K562 (cell line): ENCODE results near the gene ATP13A4. TPM values are rescaled to one million over a fixed set of nuclear protein-coding genes. Genes with fewer than 3 reads are reported as not detected.

ENCODE experiments used
- DMBX1 ChIP-seq: fragments of 250-450 bp; sonication (Bioruptor Pico); IDR thresholded peaks from 2 replicates; pipeline ENCODE4 v1.8.0; 2022; ENCODE audit warnings: inconsistent platforms, mild to moderate bottlenecking, moderate library complexity, borderline replicate concordance
- FOXA3 ChIP-seq, 2 experiments: fragments of 450-650 bp in 1 of 2; sonication (generic) in 1 of 2; formaldehyde crosslinking; IDR thresholded peaks in 1 of 2; conservative IDR thresholded peaks in 1 of 2; 2 replicates each; pipeline versions ENCODE4 v1.4.0 to v1.8.0; 2020 to 2022; ENCODE audit warnings: mild to moderate bottlenecking in 2 of 2, missing genetic modification reagents in 1 of 2
- FOXK1 ChIP-seq: sonication (generic); formaldehyde crosslinking; IDR thresholded peaks from 2 replicates; pipeline ENCODE4 v1.8.0; 2022; ENCODE audit warnings: missing genetic modification reagents, mild to moderate bottlenecking, borderline replicate concordance
- HIVEP1 ChIP-seq: fragments of 250-450 bp; sonication (Bioruptor Pico); IDR thresholded peaks from 2 replicates; pipeline ENCODE4 v1.4.0; 2020; ENCODE audit warnings: mild to moderate bottlenecking
- NR2C2 ChIP-seq, 2 experiments: fragments of 200-800 bp in 1 of 2; sonication (Bioruptor generic) in 1 of 2; sonication (generic) in 1 of 2; formaldehyde crosslinking in 1 of 2; IDR thresholded peaks; 2 replicates each; pipeline versions ENCODE4 v1.6.1 to v1.8.0; 2016 to 2022; ENCODE audit warnings: mild to moderate bottlenecking in 1 of 2, missing compliant biosample characterization in 1 of 2, missing genetic modification characterization in 1 of 2, missing genetic modification reagents in 1 of 2
- PTBP1 ChIP-seq: fragments of 200-400 bp; formaldehyde crosslinking; IDR thresholded peaks from 2 replicates; pipeline ENCODE4 v1.6.1; 2017; ENCODE audit warnings: low read depth, low read length
- SMC3 ChIP-seq: conservative IDR thresholded peaks from 2 replicates; pipeline ENCODE4 v1.6.1; 2011; ENCODE audit warnings: low read depth, low read length, improper control_type of control experiment; ENCODE audit not compliant: insufficient read depth
- SPI1 ChIP-seq: IDR thresholded peaks from 2 replicates; pipeline ENCODE4 v1.6.1; 2011; ENCODE audit warnings: low read depth, low read length, control low read depth, borderline replicate concordance
- SRSF9 ChIP-seq: fragments of 200-400 bp; formaldehyde crosslinking; IDR thresholded peaks from 2 replicates; pipeline ENCODE4 v1.6.1; 2017; ENCODE audit warnings: low read depth, low read length, borderline replicate concordance
- ZNF133 ChIP-seq: fragments of 250-450 bp; sonication (Bioruptor Pico); IDR thresholded peaks from 2 replicates; pipeline ENCODE4 v1.4.0; 2020; ENCODE audit warnings: mild to moderate bottlenecking
- ZNF23 ChIP-seq: fragments of 250-450 bp; sonication (Bioruptor Pico); IDR thresholded peaks from 2 replicates; pipeline ENCODE4 v1.4.0; 2020; ENCODE audit warnings: mild to moderate bottlenecking
- ZSCAN32 ChIP-seq: fragments of 450-650 bp; formaldehyde crosslinking; IDR thresholded peaks from 2 replicates; pipeline ENCODE4 v1.4.0; 2020; ENCODE audit warnings: mild to moderate bottlenecking, moderate library complexity
- polyA plus RNA-seq, 8 experiments: library from polyadenylated mRNA; depleted of rRNA in 4 of 8; stranded (reverse) in 5 of 8; unstranded in 3 of 8; fragments of >200 nt; fragmentation: Nextera tagmentation in 2 of 8; fragmentation: Illumina TruSeq in 1 of 8; extraction: Ambion mirVana in 2 of 8; extraction: Trizol in 1 of 8; gene quantifications; 2 replicates each; pipeline versions ENCODE4 v1.2.1 to v1.2.3, GENCODE V29; 2011 to 2014; ENCODE audit warnings: inconsistent platforms in 1 of 8, missing spikeins in 1 of 8
- total RNA-seq, 7 experiments: library from RNA; depleted of rRNA in 6 of 7; stranded (reverse); fragments of >200 nt in 6 of 7; fragmentation: Illumina TruSeq in 2 of 7; extraction: Trizol in 2 of 7; gene quantifications; 2 replicates each; pipeline versions ENCODE4 v1.2.1 to v1.2.3, GENCODE V29; 2011 to 2021; ENCODE audit warnings: low replicate concordance in 1 of 7
- TF ChIP-seq, protein P1 (sequence below): fragments of 200-800 bp; sonication (Bioruptor generic); IDR thresholded peaks from 2 replicates; pipeline ENCODE4 v1.6.1; 2017; ENCODE audit warnings: missing genetic modification characterization, missing compliant biosample characterization
- TF ChIP-seq, protein P2 (sequence below), 3 experiments: fragments of 200-800 bp in 1 of 3; fragments of 250-450 bp in 1 of 3; fragments of 450-650 bp in 1 of 3; sonication (Bioruptor Pico) in 1 of 3; sonication (Bioruptor generic) in 1 of 3; formaldehyde crosslinking in 1 of 3; IDR thresholded peaks; 2 replicates each; pipeline versions ENCODE4 v1.6.1 to v1.8.0; 2016 to 2022; ENCODE audit warnings: mild to moderate bottlenecking in 2 of 3, missing genetic modification characterization in 2 of 3, missing compliant biosample characterization in 1 of 3, moderate library complexity in 1 of 3
- TF ChIP-seq, protein P3 (sequence below): fragments of 450-650 bp; IDR thresholded peaks from 2 replicates; pipeline ENCODE4 v1.6.1; 2018; ENCODE audit warnings: mild to moderate bottlenecking, low read depth; ENCODE audit not compliant: partially characterized antibody
- TF ChIP-seq, protein P4 (sequence below): fragments of 250-450 bp; sonication (Bioruptor Pico); IDR thresholded peaks from 2 replicates; pipeline ENCODE4 v1.9.0; 2021; ENCODE audit warnings: mild to moderate bottlenecking, inconsistent platforms

The ATP13A4 gene
- total and polyA plus RNA-seq, 9 of the 15 experiments (the other 6 are each of a cell fraction or from before 2014, with no cell fraction given): 0.03 to 0.14 (median 0.07) TPM; not detected in 6

DNA sequence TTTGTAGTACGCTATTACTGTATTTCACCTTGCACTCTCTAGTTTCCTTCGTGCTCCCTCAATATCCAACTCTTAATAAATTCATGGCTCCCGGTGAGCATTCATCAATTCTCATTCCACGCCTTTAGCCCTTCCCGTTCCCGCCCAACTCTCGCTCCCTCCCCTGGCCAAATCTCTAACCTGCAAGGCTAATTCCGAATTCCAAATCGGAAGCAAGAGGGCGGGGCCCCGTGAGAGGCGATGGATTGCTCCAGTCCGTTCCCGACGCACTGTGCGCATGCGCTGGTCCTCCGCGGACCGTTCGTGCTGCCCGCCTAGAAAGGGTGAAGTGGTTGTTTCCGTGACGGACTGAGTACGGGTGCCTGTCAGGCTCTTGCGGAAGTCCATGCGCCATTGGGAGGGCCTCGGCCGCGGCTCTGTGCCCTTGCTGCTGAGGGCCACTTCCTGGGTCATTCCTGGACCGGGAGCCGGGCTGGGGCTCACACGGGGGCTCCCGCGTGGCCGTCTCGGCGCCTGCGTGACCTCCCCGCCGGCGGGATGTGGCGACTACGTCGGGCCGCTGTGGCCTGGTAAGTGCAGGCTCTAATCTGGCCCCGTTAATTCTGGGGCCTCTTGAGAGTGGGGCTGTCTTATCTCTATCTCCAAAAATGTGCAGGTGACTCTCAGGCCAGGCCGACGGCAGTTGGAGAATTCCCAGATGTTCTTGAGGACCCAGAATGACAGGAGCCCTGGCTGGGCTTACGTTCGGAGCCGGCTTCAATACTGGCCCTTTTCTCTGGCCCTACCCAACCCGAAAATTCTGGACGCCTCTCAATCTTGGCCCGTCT, 38.4 kb upstream of the ATP13A4 start, which contains the start of gene OPA1 (continued):
- TF ChIP-seq NR2C2 (CRISPR knock-in tag; IDR thresholded peaks at IDR 0.05) (no peak; the same call in 1 of the 2 replicates), NR2C2 (tag; IDR thresholded peaks at IDR 0.05) (peak; percentile 97), SRSF9 (no peak), FOXK1 (CRISPR knock-in tag) (no peak), PTBP1 (no peak), ZNF23 (CRISPR knock-in tag) (no peak), HIVEP1 (CRISPR knock-in tag) (no peak), FOXA3 (CRISPR knock-in tag; conservative IDR thresholded peaks at IDR 0.05 in 1 of 2, IDR thresholded peaks at IDR 0.05 in 1 of 2) (peak in 1 of 2 experiments; percentile 3; a peak in 1 of 4 replicates), DMBX1 (CRISPR knock-in tag) (0 out of 2 replicates have a peak, but pooled peaks have one; percentile 19), SMC3 (no peak), ZNF133 (CRISPR knock-in tag) (no peak), SPI1 (peak; percentile 55), ZSCAN32 (CRISPR knock-in tag) (no peak)
- TF ChIP-seq, protein P1, sequence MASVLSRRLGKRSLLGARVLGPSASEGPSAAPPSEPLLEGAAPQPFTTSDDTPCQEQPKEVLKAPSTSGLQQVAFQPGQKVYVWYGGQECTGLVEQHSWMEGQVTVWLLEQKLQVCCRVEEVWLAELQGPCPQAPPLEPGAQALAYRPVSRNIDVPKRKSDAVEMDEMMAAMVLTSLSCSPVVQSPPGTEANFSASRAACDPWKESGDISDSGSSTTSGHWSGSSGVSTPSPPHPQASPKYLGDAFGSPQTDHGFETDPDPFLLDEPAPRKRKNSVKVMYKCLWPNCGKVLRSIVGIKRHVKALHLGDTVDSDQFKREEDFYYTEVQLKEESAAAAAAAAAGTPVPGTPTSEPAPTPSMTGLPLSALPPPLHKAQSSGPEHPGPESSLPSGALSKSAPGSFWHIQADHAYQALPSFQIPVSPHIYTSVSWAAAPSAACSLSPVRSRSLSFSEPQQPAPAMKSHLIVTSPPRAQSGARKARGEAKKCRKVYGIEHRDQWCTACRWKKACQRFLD: peak; percentile 36
- TF ChIP-seq, protein P2, sequence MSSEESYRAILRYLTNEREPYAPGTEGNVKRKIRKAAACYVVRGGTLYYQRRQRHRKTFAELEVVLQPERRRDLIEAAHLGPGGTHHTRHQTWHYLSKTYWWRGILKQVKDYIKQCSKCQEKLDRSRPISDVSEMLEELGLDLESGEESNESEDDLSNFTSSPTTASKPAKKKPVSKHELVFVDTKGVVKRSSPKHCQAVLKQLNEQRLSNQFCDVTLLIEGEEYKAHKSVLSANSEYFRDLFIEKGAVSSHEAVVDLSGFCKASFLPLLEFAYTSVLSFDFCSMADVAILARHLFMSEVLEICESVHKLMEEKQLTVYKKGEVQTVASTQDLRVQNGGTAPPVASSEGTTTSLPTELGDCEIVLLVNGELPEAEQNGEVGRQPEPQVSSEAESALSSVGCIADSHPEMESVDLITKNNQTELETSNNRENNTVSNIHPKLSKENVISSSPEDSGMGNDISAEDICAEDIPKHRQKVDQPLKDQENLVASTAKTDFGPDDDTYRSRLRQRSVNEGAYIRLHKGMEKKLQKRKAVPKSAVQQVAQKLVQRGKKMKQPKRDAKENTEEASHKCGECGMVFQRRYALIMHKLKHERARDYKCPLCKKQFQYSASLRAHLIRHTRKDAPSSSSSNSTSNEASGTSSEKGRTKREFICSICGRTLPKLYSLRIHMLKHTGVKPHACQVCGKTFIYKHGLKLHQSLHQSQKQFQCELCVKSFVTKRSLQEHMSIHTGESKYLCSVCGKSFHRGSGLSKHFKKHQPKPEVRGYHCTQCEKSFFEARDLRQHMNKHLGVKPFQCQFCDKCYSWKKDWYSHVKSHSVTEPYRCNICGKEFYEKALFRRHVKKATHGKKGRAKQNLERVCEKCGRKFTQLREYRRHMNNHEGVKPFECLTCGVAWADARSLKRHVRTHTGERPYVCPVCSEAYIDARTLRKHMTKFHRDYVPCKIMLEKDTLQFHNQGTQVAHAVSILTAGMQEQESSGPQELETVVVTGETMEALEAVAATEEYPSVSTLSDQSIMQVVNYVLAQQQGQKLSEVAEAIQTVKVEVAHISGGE (CRISPR knock-in tag; IDR thresholded peaks at IDR 0.05): peak; percentile 93 to 100 (median 99)
- TF ChIP-seq, protein P3, sequence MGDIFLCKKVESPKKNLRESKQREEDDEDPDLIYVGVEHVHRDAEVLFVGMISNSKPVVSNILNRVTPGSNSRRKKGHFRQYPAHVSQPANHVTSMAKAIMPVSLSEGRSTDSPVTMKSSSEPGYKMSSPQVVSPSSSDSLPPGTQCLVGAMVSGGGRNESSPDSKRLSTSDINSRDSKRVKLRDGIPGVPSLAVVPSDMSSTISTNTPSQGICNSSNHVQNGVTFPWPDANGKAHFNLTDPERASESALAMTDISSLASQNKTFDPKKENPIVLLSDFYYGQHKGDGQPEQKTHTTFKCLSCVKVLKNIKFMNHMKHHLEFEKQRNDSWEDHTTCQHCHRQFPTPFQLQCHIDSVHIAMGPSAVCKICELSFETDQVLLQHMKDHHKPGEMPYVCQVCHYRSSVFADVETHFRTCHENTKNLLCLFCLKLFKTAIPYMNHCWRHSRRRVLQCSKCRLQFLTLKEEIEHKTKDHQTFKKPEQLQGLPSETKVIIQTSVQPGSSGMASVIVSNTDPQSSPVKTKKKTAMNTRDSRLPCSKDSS: no peak
- TF ChIP-seq, protein P4, sequence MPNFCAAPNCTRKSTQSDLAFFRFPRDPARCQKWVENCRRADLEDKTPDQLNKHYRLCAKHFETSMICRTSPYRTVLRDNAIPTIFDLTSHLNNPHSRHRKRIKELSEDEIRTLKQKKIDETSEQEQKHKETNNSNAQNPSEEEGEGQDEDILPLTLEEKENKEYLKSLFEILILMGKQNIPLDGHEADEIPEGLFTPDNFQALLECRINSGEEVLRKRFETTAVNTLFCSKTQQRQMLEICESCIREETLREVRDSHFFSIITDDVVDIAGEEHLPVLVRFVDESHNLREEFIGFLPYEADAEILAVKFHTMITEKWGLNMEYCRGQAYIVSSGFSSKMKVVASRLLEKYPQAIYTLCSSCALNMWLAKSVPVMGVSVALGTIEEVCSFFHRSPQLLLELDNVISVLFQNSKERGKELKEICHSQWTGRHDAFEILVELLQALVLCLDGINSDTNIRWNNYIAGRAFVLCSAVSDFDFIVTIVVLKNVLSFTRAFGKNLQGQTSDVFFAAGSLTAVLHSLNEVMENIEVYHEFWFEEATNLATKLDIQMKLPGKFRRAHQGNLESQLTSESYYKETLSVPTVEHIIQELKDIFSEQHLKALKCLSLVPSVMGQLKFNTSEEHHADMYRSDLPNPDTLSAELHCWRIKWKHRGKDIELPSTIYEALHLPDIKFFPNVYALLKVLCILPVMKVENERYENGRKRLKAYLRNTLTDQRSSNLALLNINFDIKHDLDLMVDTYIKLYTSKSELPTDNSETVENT: peak; percentile 46; the same call in 1 of the 2 replicates
